ENCODE data around the gene SIRT1. TPM values are rescaled to one million over a fixed set of nuclear protein-coding genes. Genes with fewer than 3 reads are reported as not detected.

The SIRT1 gene
- total and polyA plus RNA-seq, 2 of the 4 experiments (the other 2 are of a cell fraction): 9.5 to 12.9 TPM

DNA sequence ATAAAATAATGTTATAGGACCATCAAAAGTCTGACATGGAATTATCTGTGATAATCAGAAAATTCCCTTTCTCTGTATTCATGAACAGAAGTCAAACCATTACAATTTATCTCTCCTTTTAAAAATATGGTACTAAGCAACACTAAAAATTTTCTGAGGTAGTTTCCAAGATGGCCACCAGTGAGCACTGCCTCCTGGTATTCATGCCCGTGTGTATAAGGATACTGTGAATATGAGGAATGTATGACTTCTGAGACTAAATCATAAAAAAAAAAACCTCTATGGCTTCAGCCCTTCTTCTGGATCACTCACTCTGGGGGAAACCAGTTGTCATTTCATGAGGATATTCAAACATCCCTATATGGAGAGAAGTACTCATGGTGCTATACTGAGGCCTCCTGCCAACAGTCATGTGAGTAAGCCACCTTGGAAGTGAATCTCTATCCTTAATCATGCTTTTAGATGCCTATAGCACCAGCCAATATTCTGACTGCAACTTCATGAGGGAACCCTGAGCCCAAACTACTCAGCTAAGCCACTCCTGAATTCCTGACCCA lies 41.1 kb downstream of the SIRT1 start:
- DNase-seq (peak; percentile 84), ATAC-seq (ENCODE audit: low read depth) (peak; percentile 66)
- ChIA-PET POLR2A (ENCODE audit: unreplicated experiment) (no interaction called here), CTCF (no interaction called here)
- Histone ChIP-seq H3K27ac (ENCODE audit: insufficient read depth, low read length) (0 out of 2 replicates have a peak overlapping the region, but pooled peaks have one; percentile 1), H3K9ac (ENCODE audit: low read depth, low read length) (no peak overlapping the region), H2AK9ac (replicated peaks; ENCODE audit: low read depth, low read length, poor library complexity) (no peak overlapping the region), H3K4me1 (ENCODE audit: control insufficient read depth, insufficient read depth, low read length) (peaks cover 4% of the 10 kb centered on the region; the same call in 1 of the 2 replicates), H4K8ac (ENCODE audit: low read depth in 2 of 2, low read length in 2 of 2) (no peak overlapping the region; a peak in 1 of 4 replicates), H3K4me3 (ENCODE audit: insufficient read depth, low read depth, low read length) (no peak overlapping the region), H3K23ac (ENCODE audit: low read depth, low read length) (no peak overlapping the region), H3K27me3 (ENCODE audit: control insufficient read depth, insufficient read depth, low read length) (no peaks in the 10 kb centered on the region), H2AFZ (replicated peaks; ENCODE audit: low read length, poor library complexity) (no peak overlapping the region), H3K9me3 (ENCODE audit: control insufficient read depth, insufficient read depth, low read length) (no peaks in the 10 kb centered on the region), H3K18ac (ENCODE audit: low read depth, low read length) (peak overlapping the region; percentile 8; the same call in 1 of the 2 replicates), H2BK15ac (ENCODE audit: low read depth, low read length) (no peak overlapping the region), H3K4me2 (ENCODE audit: low read depth, low read length) (no peak overlapping the region), H3K79me1 (ENCODE audit: low read depth in 1 of 2, low read length in 2 of 2) (peaks cover 14 to 27% of the 10 kb centered on the region in 2 experiments; a peak in 2 of 4 replicates), H3K4ac (ENCODE audit: low read depth, low read length) (no peak overlapping the region), H4K20me1 (ENCODE audit: insufficient read depth, low read length) (no peaks in the 10 kb centered on the region), H4K91ac (ENCODE audit: insufficient read depth, low read depth, low read length) (0 out of 2 replicates have a peak overlapping the region, but pooled peaks have one; percentile 6), H2BK120ac (ENCODE audit: low read depth, low read length) (no peak overlapping the region), H3K14ac (replicated peaks; ENCODE audit: low read depth, low read length) (no peak overlapping the region), H4K5ac (ENCODE audit: low read depth, low read length) (no peak overlapping the region; the same call in 1 of the 2 replicates), H3K36me3 (ENCODE audit: control insufficient read depth, insufficient read depth, low read length) (peaks cover 28% of the 10 kb centered on the region), H3K9me1 (ENCODE audit: insufficient read depth, low read length) (no peaks in the 10 kb centered on the region), H2BK20ac (ENCODE audit: low read depth, low read length) (no peak overlapping the region), H3K56ac (ENCODE audit: extremely low read depth, insufficient read depth, low read length) (no peak overlapping the region), H2AK5ac (ENCODE audit: low read depth, low read length) (no peak overlapping the region), H2BK5ac (ENCODE audit: low read depth, low read length, poor library complexity, severe bottlenecking) (peak overlapping the region; percentile 48)
- no peak for TF ChIP-seq CEBPB (IDR thresholded peaks at IDR 0.05; ENCODE audit: low read depth, low read length)
- no peak for TF ChIP-seq RAD21 (IDR thresholded peaks at IDR 0.05; ENCODE audit: low read length)
- TF ChIP-seq FOS (IDR thresholded peaks at IDR 0.05; ENCODE audit: low read depth, low read length): no peak
- peak; percentile 91 for TF ChIP-seq BHLHE40 (IDR thresholded peaks at IDR 0.05; ENCODE audit: low read depth, low read length)
- no peak for TF ChIP-seq RFX5 (IDR thresholded peaks at IDR 0.05; ENCODE audit: low read depth, low read length)
- TF ChIP-seq, protein P1, sequence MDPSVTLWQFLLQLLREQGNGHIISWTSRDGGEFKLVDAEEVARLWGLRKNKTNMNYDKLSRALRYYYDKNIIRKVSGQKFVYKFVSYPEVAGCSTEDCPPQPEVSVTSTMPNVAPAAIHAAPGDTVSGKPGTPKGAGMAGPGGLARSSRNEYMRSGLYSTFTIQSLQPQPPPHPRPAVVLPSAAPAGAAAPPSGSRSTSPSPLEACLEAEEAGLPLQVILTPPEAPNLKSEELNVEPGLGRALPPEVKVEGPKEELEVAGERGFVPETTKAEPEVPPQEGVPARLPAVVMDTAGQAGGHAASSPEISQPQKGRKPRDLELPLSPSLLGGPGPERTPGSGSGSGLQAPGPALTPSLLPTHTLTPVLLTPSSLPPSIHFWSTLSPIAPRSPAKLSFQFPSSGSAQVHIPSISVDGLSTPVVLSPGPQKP (IDR thresholded peaks at IDR 0.05; ENCODE audit: borderline replicate concordance, low read depth, low read length): no peak
- TF ChIP-seq MAFK (IDR thresholded peaks at IDR 0.05; ENCODE audit: low read depth, low read length): no peak
- no peak for TF ChIP-seq MXI1 (IDR thresholded peaks at IDR 0.05; ENCODE audit: borderline replicate concordance, low read depth, low read length)
- no peak for TF ChIP-seq CHD1 (IDR thresholded peaks at IDR 0.05; ENCODE audit: low read depth, low read length)
- TF ChIP-seq SMC3 (IDR thresholded peaks at IDR 0.05; ENCODE audit: low read depth, low read length): no peak
- TF ChIP-seq POLR2A (IDR thresholded peaks at IDR 0.05; ENCODE audit: low read depth, low read length): no peak
- TF ChIP-seq, protein P2, sequence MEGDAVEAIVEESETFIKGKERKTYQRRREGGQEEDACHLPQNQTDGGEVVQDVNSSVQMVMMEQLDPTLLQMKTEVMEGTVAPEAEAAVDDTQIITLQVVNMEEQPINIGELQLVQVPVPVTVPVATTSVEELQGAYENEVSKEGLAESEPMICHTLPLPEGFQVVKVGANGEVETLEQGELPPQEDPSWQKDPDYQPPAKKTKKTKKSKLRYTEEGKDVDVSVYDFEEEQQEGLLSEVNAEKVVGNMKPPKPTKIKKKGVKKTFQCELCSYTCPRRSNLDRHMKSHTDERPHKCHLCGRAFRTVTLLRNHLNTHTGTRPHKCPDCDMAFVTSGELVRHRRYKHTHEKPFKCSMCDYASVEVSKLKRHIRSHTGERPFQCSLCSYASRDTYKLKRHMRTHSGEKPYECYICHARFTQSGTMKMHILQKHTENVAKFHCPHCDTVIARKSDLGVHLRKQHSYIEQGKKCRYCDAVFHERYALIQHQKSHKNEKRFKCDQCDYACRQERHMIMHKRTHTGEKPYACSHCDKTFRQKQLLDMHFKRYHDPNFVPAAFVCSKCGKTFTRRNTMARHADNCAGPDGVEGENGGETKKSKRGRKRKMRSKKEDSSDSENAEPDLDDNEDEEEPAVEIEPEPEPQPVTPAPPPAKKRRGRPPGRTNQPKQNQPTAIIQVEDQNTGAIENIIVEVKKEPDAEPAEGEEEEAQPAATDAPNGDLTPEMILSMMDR (conservative IDR thresholded peaks at IDR 0.05; ENCODE audit: low read depth, low read length): 0 out of 2 replicates have a peak, but pooled peaks have one; percentile 2
- no CpG with 5 or more reads among the region's 1 CpG for WGBS, 2 experiments (ENCODE audit: extremely low coverage in 2 of 2, insufficient read length in 1 of 2)
- in situ Hi-C loops (cut with MboI; ENCODE audit: low sequenced_read_pairs): no loop called here
- intact Hi-C loops (cut with micrococcal nuclease): loop anchor here (5.0 kb wide), 1 partner anchor 147 kb away; no protein-coding TSS in a partner anchor
- no TSS peak for BruUV-seq (replicated peaks)
- dilution Hi-C loops (cut with HindIII; ENCODE audit: low sequenced_read_pairs, unreplicated experiment): no loop called here
